Inferior parietal cortex (tissue), 1 donor: ENCODE measurements around the gene RILPL1.
"Not testable (repeated sequence)": the region's sequence is repeated elsewhere in the genome, so short reads cannot be mapped to it uniquely, and the experiment has no call there.

Source experiments
- DNase-seq: peaks from one replicate; pipeline ENCODE4 v3.0.0-alpha.2; 2016; ENCODE audit errors: extremely low spot score

RILPL1 gene

GRCh38 chr12:123533672-123534643 is at the start of gene RILPL1:
Gene RILPL1 (minus strand): TSS chr12:123533719. CDS start chr12:123533482, 237 bp downstream.
- DNase-seq, result peak; percentile 36

GRCh38 chr12:123580772-123581171 is 47.3 kb upstream of the RILPL1 start:
- DNase-seq, result no peak

- DNase-seq, result not testable (repeated sequence)
Measured at GRCh38 chr12:123578829-123579228, 45.3 kb upstream of the RILPL1 start.

- DNase-seq, result no peak
Measured at GRCh38 chr12:123578243-123578642, 44.7 kb upstream of the RILPL1 start.

- DNase-seq, result no peak
Measured at GRCh38 chr12:123576611-123577010, 43.1 kb upstream of the RILPL1 start.

GRCh38 chr12:123573870-123574269 is 40.4 kb upstream of the RILPL1 start:
- no peak for DNase-seq

- no peak for DNase-seq
Measured at GRCh38 chr12:123572391-123572790, 38.9 kb upstream of the RILPL1 start.

GRCh38 chr12:123571343-123571813 is 37.9 kb upstream of the RILPL1 start:
- DNase-seq, result peak; percentile 46

GRCh38 chr12:123559468-123559867 is 25.9 kb upstream of the RILPL1 start:
- no peak for DNase-seq

GRCh38 chr12:123558487-123558886 is 25.0 kb upstream of the RILPL1 start:
- not testable (repeated sequence) for DNase-seq

- not testable (repeated sequence) for DNase-seq
Measured at GRCh38 chr12:123554843-123555242, 21.3 kb upstream of the RILPL1 start.

GRCh38 chr12:123554136-123554535 is 20.6 kb upstream of the RILPL1 start:
- DNase-seq, result not testable (repeated sequence)

GRCh38 chr12:123550700-123551099 is 17.2 kb upstream of the RILPL1 start:
- no peak for DNase-seq

GRCh38 chr12:123548107-123548506 is 14.6 kb upstream of the RILPL1 start:
- no peak for DNase-seq

- DNase-seq, result no peak
Measured at GRCh38 chr12:123546281-123546680, 12.8 kb upstream of the RILPL1 start.

GRCh38 chr12:123543541-123543940 is 10.0 kb upstream of the RILPL1 start:
- DNase-seq, result no peak

- DNase-seq, result no peak
Measured at GRCh38 chr12:123540899-123541662, 7.6 kb upstream of the RILPL1 start.

- not testable (repeated sequence) for DNase-seq
Measured at GRCh38 chr12:123535952-123536351, 2.4 kb upstream of the RILPL1 start.

GRCh38 chr12:123532808-123533649 is 490 bp downstream of the RILPL1 start:
- no peak for DNase-seq

GRCh38 chr12:123532019-123532418 is 1.5 kb downstream of the RILPL1 start:
- DNase-seq, result peak; percentile 31

GRCh38 chr12:123531091-123531490 is 2.4 kb downstream of the RILPL1 start:
- no peak for DNase-seq
